Measurements from ENCODE around the gene SFI1.

GRCh38 chr22:31537019-31537535, 40.7 kb downstream of the SFI1 start:
- TF ChIP-seq CTCF (IDR thresholded peaks at IDR 0.05) (no peak), POLR2AphosphoS5 (IDR thresholded peaks at IDR 0.05) (no peak), POLR2A (IDR thresholded peaks at IDR 0.05) (no peak)

Measured in transverse colon (tissue), 4 donors.